ENCODE data around the gene MALAT1. TPM values are rescaled to one million over a fixed set of nuclear protein-coding genes. Genes with fewer than 3 reads are reported as not detected.

MALAT1 gene
- total RNA-seq, 6 donors from 2014 or later: 9,697 to 52,390 (median 19,698) TPM

GRCh38 chr11:65482306-65482850, 16.5 kb upstream of the MALAT1 start:
- ATAC-seq (ENCODE audit: low FRiP score in 2 of 2): no peak
- TF ChIP-seq POLR2AphosphoS5 (IDR thresholded peaks at IDR 0.05) (no peak), CTCF (IDR thresholded peaks at IDR 0.05) (no peak), EP300 (IDR thresholded peaks at IDR 0.05) (no peak), POLR2A (IDR thresholded peaks at IDR 0.05) (no peak)
- Histone ChIP-seq H3K36me3 (no peaks in the 10 kb centered on the region), H3K9me3 (no peaks in the 10 kb centered on the region), H3K27ac (no peak overlapping the region), H3K4me1 (peaks cover 37 to 44% (median 41%) of the 10 kb centered on the region in 4 donors), H3K27me3 (no peaks in the 10 kb centered on the region), H3K4me3 (no peak overlapping the region)
- no peak for DNase-seq
- WGBS, 2 donors: 90 to 100% methylated on average over 2 of the region's 2 CpGs

GRCh38 chr11:65485920-65486219, 13.0 kb upstream of the MALAT1 start:
- DNase-seq: no peak
- Histone ChIP-seq H3K36me3 (no peaks in the 10 kb centered on the region), H3K4me3 (no peak overlapping the region), H3K27ac (peak overlapping the region in 3 of 4 donors; percentile 19 to 99 (median 98)), H3K27me3 (no peaks in the 10 kb centered on the region), H3K4me1 (peaks cover 41 to 55% (median 47%) of the 10 kb centered on the region in 4 donors), H3K9me3 (no peaks in the 10 kb centered on the region)
- 69 to 83% methylated on average over 5 of the region's 5 CpGs for WGBS, 2 donors
- TF ChIP-seq CTCF (IDR thresholded peaks at IDR 0.05): no peak
- no peak for ATAC-seq (ENCODE audit: low FRiP score in 2 of 2)

GRCh38 chr11:65486570-65487466, 12.0 kb upstream of the MALAT1 start:
- TF ChIP-seq EP300 (IDR thresholded peaks at IDR 0.05): no peak
- TF ChIP-seq POLR2A (IDR thresholded peaks at IDR 0.05): peak in 1 of 4 donors; percentile 6
- no peaks in the 10 kb centered on the region for H3K27me3 ChIP-seq
- no peaks in the 10 kb centered on the region for H3K9me3 ChIP-seq
- WGBS, 2 donors: 78 to 81% methylated on average over 9 to 10 of the region's 10 CpGs
- H3K4me3 ChIP-seq: no peak overlapping the region
- peak overlapping the region; percentile 90 to 99 (median 96) for H3K27ac ChIP-seq
- H3K36me3 ChIP-seq: no peaks in the 10 kb centered on the region
- ATAC-seq (ENCODE audit: low FRiP score in 2 of 2) (no peak), DNase-seq (no peak)
- H3K4me1 ChIP-seq: peaks cover 50 to 56% (median 52%) of the 10 kb centered on the region in 4 donors

- ATAC-seq (ENCODE audit: low FRiP score in 2 of 2): peak; percentile 92 to 94
- peak in 1 of 2 donors; percentile 100 for DNase-seq
- WGBS, 2 donors: 7 to 10% methylated on average over 12 to 17 of the region's 17 CpGs
- peak in 1 of 4 donors; percentile 91 for TF ChIP-seq EP300 (IDR thresholded peaks at IDR 0.05)
- peak in 1 of 6 experiments; percentile 4 for TF ChIP-seq CTCF (IDR thresholded peaks at IDR 0.05)
- peak; percentile 73 to 75 for TF ChIP-seq POLR2AphosphoS5 (IDR thresholded peaks at IDR 0.05)
- TF ChIP-seq POLR2A (IDR thresholded peaks at IDR 0.05): peak in 1 of 4 donors; percentile 23
- Histone ChIP-seq H3K4me1 (peaks cover 59 to 64% (median 61%) of the 10 kb centered on the region in 4 donors), H3K36me3 (no peaks in the 10 kb centered on the region), H3K9me3 (no peaks in the 10 kb centered on the region), H3K27ac (peak overlapping the region; percentile 90 to 99 (median 96)), H3K4me3 (peak overlapping the region in 1 of 4 donors; percentile 16), H3K27me3 (no peaks in the 10 kb centered on the region)
Measured at GRCh38 chr11:65487467-65488272, 11.2 kb upstream of the MALAT1 start.

Data from upper lobe of left lung (tissue), 6 donors.